Stimulated activated CD4-positive, alpha-beta T cell treated with anti-CD3 and anti-CD28 coated beads, TNF-alpha, amount 100 ng/mL, for 24 hours (primary cell): ENCODE results near the gene FAM168B.
"Not testable (repeated sequence)": the region's sequence is repeated elsewhere in the genome, so short reads cannot be mapped to it uniquely, and the experiment has no call there.

Source experiments
- DNase-seq, 3 experiments: peaks; one replicate each; pipeline ENCODE4 v3.0.0-alpha.2; 2020; ENCODE audit warnings: low read depth in 3 of 3

The FAM168B gene

DNA sequence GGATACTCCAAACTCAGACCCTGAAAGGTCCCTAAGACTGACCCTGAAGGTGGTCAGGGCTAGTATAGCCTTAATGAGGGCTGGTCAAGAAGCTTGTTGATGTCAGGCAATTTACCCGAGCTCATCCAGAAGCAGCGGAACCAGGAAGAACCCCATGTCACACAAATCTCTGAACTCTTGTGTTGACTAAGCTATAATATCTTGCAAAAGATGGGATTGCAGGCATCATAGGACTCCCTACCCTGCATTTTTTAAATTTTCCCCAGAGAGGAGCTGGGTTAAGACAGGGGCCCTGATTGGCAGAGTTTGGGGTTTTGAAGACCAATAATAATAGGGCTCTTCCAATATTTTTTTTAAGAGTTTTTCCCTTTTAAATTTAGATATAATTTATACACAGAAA, 9.9 kb upstream of the FAM168B start:
- no peak for DNase-seq

DNA sequence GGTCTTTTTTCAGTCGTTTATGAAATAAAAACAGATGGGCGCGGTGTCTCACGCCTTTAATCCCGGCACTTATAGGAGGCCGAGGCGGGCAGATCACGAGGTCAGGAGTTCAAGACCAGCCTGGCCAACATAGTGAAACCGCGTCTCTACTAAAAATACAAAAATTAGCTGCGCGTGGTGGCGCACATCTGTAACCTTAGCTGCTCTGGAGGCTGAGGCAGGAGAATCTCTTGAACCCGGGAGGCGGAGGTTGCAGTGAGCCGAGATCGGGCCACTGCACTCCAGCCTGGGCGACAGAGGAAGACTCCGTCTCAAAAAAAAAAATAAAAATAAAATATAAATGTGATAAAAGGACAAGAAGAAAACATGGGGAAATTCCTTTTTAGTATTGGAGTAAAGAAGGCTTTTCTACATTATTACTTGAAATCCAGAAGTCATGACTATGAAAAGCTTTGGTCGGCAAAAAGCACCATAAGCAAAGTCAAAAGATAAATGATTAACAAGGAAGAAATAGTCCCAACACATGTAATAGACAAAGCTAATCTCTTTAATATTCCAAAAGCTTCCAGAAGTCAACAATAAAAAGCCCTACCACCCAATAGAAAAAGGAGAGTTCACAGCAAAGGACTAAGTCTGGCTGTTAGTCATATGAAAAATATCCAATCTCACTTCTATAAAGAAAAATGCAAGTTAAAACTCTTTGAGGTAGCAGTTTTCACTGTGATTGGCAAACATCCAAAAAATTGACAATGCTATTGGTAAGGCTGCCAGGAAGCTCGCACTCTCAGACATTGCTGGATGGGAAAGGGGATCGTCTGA, 1.4 kb upstream of the FAM168B start:
- no peak for DNase-seq

DNA sequence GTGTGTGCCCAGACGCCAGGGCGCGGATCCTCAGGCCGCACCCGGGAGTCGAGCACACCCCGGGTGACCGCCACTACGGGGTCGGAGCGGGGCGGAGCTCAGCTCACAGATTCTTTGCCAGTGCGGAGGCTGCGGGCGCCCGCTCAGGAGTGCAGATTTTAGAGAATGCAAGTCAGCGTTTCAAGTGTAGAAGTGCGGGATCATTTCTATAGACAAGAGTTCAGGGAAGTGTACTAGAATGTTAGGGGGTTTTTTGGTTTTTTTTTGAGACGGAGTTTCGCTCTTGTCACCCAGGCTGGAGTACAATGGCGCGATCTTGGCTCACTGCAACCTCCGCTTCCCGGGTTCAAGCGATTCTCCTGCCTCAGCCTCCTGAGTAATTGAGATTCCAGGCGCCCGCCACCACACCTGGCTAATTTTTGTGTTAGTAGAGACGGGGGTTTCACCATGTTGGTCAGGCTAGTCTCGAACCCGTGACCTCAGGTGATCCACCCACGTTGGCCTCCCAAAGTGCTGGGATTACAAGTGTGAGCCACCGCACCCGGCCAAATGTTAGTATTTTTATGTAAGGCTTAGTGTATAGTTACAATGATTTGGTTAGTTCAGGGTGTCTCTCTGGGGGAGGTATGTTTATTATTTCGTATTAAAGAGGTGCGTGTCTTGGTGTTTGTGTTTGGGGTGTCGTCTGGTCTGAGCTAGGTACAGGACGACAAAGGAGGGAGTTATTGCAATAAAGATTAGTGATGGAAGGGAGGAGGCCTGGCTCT, 619 bp upstream of the FAM168B start:
- peak in 2 of 3 experiments; percentile 20 to 45 for DNase-seq

DNA sequence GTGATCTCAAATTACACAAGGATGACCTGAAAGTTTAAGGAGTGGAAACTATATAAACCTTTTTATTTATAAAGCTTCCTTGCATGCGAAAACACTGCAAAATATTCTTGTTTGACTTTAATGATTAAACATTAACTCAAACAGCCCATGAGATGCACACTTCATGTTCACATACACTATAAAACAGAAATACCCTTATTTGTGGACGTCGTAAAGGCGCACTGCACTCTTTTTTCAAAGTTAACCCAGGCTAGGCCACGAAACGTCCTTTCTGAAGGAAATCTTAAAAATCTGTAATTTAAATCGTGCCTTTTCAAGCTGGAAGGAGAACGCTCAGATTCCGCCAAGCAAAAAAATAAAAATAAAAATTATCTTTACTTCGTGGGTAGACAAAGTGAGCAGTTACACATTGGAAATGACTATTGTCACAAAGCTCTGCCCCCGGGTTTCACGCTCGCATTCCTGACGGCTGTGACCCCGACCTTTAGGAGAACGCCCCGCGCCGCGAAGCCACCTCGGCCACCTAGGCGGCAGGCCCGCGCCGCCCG, 728 bp downstream of the FAM168B start:
- peak in 2 of 3 experiments; percentile 7 to 32 for DNase-seq

DNA sequence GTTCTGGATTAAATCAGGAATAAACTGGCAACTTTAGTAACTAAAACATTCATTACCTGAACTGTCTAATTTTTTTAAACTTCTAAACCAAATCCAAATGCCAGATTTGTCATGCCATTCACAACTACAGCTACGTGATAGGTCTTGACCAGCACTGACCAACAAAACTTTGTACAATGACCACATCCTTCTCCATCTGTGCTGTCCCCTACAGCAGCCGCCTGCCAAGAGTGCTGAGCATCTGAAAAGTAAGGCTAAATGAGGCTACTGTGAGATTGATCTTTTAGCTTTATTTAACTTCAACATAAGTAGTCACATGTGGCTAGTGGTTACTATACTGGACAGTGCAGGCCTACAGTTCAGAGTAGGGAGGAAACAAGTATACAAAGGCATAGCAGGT, 7.6 kb downstream of the FAM168B start:
- no peak for DNase-seq

DNA sequence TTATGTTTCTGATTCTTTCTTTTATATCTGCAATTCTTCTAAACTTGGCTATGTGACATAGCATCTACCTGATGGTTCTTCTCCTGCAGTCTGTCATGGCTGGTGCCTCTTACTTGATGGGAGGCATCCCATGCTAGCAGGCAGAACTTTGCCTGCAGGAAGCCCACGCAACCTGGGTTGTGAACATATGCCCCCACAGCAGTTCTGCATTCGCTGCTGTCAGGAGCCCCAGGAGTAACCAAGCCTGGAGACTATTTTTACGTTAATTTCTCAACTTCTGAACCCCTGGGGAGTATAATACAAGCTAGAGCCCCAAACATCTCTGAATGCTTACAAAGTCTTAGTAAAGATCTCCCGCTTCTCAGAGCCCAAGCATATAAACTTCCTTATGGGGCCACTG, 12.1 kb downstream of the FAM168B start:
- no peak for DNase-seq

DNA sequence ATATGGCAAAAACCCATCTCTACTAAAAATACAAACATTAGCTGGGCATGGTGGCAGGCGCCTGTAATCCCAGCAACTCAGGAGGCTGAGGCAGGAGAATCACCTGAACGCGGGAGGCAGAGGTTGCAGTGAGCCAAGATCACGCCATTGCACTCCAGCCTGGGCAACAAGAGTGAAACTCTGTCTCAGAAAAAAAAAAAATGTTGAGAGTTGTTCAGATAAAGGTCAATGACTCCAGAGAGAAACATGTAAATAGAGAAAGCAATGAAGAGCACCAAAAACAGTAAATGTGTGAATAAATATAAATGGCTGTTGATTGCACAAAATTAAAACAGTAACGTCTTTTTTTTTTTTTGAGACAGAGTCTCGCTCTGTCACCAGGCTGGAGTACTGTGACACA, 13.3 kb downstream of the FAM168B start:
- not testable (repeated sequence) for DNase-seq

DNA sequence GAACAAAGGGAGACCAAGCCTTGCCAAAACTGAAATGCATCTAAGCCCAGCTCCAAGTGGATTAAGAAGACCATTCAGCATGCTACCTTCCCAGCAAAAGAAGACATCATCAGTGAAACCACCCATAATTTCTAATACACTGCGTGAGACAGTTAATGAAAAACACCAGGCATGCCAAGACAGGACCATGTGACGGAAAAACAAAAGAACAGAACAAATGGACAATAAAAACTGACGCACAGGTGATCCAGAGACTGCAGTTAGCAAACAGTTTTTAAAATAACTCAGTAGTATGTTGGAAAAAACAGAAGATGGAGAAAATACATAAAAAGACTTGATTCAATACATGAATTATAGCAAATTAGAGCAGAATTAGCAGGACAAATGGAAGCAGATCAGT, 15.3 kb downstream of the FAM168B start:
- DNase-seq, result no peak

DNA sequence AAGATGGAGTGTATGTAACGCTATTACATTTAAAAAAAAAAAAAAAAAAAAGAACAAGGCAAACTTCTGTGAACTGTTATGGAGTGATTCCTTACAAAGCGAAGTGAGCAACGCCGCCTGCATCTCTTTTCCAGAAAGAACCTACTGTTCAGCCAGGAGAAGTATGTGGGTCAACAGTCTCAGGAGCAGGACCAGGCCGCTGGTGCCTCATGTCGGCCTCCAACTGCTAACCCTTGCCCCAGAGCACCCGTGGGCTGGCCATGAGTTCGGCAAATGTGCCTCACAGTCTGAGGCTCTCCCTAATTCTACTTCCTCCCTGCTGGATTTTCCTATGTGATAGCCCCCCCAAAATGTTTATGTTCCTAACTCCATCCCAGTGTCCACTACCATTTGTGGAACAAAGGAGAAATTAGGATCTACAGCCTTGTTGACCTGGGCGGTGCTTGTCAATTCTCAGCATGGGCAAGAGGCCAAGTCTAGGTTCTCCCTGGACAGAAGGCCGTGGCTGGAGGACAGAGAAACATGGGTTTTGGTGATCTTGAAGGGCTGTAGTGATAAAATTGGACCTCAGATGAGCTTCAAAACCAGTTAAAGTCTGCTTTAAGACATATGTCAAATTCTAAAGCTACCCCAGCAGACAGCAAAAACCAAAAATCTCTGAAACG, 15.9 kb downstream of the FAM168B start:
- DNase-seq, result no peak

DNA sequence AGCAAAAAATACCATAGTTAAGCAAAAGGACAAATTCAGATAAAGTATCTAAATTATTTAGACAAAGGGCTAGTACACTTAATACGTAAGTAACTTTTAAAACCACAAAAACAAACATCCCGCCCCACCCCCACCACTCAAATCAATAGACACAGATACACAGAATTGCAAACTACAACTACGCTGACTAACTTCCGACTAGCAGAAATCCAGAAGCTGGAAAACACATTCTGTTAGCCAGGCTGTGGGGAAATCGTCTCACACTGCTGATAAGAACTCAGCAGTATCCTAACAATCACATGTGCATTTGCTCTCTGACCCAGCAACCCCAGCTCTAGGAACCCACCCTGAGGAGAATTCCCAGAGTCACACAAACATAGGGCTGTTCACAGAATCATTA, 16.6 kb downstream of the FAM168B start:
- DNase-seq, result no peak

DNA sequence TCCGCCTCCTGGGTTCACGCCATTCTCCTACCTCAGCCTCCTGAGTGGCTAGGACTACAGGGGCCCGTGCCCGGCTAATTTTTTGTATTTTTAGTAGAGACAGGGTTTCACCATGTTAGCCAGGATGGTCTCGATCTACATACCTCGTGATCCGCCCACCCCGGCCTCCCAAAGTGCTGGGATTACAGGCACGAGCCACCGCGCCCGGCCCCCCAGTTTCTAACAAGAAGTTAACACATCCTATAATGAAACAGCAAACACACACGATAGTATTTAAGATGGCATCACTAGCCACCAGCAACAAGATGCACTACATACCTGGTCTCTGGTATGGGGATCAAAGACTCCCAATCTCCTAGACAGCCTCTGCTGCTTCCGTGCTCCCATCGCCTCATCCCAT, 17.7 kb downstream of the FAM168B start:
- not testable (repeated sequence) for DNase-seq

DNA sequence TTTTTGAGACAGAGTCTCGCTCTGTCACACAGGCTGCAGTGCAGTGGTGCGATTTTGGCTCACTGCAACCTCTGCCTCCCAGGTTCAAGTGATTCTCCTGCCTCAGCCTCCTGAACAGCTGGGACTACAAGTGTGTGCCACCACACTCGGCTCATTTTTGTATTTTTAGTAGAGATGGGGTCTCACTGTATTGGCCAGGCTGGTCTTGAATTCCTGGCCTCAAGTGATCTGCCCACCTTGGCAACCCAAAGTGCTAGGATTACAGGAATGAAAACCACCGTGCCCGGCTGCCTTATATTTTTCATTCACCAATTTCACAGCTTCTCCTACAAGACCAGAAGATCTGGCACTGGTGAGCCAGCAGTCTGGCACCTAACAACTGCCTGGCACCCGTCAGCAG, 25.1 kb downstream of the FAM168B start:
- not testable (repeated sequence) for DNase-seq

DNA sequence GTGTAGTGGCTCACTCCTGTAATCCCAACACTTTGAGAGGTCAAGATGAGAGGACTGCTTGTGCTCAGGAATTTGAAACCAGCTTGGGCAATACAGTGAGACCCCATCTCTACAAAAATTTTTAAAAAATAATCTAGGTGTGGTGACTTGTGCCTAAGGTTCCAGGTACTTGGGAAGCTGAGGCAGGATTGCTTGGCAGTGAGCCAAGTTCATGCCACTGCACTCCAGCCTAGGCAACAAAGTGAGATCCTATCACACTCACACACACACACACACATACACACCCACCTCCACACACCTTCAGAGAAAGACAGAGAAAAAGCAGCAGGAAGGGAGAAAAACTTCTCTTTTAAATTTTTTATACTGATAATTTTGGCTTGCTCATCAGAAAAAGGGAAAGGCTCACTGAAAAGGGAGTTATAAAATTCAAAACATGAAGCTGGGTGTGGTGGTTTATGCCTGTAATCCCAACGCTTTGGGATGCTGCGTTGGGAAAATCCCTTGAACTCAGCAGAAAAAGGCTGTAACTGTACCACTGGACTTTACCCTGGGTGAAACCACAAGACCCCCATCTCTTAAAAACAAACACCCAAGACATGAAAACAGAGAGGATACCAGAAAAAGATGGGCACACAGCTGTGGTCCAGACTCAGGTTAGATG, 25.7 kb downstream of the FAM168B start:
- no peak for DNase-seq

DNA sequence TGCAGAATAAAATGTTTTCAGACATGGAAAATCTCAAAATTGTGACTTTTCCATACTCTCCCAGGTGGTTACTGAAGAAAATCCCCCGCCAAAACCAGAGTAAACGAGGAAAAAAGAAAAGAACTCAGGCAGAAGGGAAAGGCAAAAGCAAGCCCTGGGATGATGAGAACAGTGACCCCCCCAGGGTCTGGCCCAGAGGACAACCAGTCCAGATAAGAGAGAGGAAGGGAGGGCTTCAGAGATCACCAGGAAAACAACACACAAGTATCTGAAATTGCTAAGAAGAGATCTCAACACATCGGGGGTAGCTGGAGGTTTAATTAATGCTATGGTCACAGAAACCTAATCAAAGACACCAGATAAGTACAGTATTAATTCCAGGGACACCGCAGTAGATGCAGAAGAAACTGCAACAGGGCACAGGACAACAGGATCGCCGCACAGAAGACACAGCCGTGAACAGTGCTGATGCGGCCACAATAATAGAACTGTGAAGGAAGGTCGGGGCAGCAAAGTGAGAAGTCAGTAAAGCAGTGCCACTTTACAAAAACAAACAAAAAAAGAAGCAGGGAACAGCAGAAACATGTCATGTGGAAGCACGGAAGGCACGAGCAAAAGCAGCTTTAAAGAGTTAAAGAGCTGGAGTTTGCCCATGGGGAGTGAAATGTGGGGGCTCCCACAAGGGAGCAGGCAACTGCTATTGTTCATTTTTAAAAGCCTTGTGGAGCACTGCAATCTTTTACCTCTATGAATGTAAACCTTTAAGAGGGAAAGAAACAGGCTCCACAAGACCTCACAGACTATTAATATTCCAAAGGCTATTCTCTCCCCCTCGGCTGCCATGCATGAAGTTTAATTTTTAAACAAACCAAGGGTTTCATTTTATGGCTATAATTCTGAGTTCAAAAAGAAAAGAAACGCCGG, 28.4 kb downstream of the FAM168B start:
- no peak for DNase-seq

DNA sequence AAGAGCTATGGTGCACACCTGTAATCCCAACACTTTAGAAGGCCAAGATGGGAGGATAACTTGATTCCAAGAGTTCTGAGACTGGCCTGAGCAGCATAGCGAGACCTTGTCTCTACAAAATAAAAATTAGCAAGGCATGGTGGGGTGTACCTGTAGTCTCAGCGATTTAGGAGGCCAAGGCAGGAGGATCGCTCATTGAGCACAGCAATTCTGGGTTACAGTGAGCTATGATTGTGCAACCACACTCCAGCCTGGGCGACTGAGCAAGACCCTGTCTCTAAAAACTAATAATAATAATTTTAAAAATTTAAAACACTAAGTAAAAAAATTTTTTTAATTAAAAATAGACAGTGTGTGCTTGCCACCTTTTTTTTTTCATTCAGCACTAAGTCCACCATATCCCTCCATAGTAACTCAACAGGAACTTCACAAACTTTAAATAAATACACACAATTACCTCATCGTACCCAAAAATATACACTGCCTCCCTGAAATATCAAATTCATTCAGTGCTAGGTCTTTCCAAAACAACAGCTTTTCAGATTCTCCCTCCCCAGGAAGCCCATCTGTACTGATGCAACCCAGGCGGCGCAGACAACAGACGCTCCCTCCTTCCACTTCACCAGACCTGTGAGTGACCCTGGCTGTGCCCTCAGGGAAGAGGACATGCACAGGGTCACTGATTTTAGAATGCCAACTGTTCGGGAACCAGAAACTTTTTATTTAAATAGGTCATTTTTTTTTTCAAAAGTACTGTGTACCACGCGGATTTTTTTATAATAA, 29.6 kb downstream of the FAM168B start:
- no peak for DNase-seq

DNA sequence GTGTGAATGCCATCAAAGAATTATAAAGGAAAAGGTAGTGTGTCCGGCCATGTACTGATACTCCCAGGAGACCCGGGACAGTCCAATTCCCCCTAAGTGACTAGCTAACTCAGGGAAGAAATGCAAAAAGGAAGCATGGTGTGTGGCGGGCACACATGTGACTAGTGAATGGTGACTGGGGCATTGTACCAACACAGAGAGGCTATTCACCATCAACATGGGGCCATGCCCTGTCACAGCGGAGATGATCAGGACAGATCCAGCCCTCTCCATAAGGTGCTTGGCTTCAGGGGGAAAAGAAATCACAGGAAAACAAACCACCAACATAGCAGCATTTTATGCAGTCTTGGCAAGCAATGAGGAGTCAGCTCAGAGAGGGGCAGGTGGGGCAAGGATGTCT, 34.3 kb downstream of the FAM168B start:
- no peak for DNase-seq

DNA sequence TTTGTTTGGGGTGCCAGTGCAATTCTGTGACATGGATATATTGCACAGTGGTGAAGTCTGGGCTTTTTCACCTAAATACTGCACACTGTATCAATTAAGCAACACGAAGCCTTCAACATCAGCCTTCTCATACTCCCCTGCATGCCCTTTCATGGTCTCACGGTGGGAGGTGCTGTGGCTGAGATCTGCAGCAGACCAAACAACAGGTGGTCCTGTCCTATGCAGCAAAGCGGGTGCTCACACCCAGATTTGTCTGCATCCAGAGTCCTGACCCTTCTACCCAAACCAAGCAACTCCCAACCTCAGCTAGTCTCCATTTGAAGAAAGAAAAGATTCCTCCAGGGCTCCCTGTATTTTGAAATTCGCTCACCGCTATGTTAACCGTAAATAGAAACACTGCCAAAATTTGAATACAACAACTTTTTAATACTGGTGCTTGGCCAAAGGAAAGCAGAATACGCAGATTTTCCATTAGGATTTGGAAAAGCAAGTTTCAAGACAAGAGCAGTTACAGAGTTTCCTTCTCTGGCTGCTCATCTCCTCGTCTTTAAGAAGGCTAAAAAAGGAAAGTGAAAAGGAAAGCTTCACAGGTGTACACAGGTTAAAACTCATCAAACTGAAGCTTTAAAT, 34.9 kb downstream of the FAM168B start:
- DNase-seq, result no peak

DNA sequence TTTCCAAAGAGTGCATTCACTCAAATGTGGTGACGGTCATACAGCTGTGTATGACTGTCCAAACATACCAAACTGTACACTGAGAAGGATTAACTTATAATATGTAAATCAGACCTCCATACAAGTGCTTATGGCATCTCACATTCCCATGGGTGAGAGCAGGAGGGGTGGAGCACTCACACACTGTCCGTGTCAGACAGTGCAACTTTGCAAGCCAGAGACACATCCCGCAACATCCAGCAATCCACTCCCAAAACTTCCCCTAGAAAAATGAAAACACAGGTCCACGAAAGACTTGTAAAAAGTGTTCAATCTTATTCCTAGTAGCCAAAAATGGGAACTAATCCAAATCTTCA, 36.4 kb downstream of the FAM168B start:
- DNase-seq, result no peak

DNA sequence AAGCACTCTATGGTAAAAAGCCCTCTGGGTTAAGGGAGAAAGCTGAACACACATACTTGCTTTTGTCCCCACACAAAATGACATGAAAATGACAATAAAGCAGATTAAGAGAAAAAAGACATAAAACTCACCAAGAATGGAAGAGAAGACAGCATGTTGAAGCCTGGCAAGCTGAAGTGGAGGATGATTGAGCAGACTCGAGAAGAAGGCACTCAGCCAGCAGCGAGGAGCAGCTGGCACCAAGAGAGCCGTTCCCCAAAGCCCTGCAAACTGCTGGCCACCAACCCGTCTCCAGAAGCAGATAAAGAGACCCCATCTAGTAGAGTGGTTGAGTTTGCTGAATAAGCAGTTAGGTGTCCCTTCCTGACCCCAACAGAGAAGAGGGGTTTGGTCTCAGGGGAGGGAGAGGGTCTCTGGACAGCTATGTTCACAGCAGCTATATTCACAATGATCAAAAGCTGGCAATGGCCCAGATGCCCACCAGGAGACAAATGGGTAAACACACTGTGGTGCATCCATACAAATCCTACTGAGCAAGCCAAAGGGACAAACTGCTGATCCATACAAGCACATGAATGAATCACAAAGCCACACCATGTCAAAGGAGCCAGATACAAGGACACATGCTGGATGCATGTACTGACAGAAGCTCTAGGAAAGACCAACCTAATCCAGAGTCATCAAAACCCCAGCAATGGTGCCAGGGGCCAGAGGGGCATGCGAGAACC, 36.9 kb downstream of the FAM168B start:
- no peak for DNase-seq
